Natural killer cell (primary cell): ENCODE results near the gene CDH12. TPM values are rescaled to one million over a fixed set of nuclear protein-coding genes. Genes with fewer than 3 reads are reported as not detected.

Experiments
- ATAC-seq, 3 donors: fragments of 150-1000 bp in 2 of 3; fragments of 200-7000 bp in 1 of 3; cut with Tn5 transposase; 1 replicate in 1 of 3; 2 replicates in 2 of 3; pipeline ENCODE4 v1.10.0; 2021; ENCODE audit warnings: mild to moderate bottlenecking in 2 of 3, moderate library complexity in 2 of 3
- DNase-seq, 2 donors: peaks; one replicate each; pipeline versions ENCODE4 v3.0.0 to v3.0.0-alpha.2; 2013 to 2021; ENCODE audit warnings: mixed read lengths in 1 of 2
- H3K27ac ChIP-seq: one replicate; pipeline ENCODE4 v1.5.1; 2013; ENCODE audit warnings: mild to moderate bottlenecking, low read length
- H3K27me3 ChIP-seq: one replicate; pipeline ENCODE4 v1.6.1; 2013; ENCODE audit warnings: low read length; ENCODE audit not compliant: control insufficient read depth, insufficient read depth
- H3K36me3 ChIP-seq: one replicate; pipeline ENCODE4 v1.6.1; 2013; ENCODE audit warnings: low read length; ENCODE audit not compliant: control insufficient read depth, insufficient read depth
- H3K4me1 ChIP-seq: one replicate; pipeline ENCODE4 v1.6.1; 2013; ENCODE audit warnings: low read length; ENCODE audit not compliant: control insufficient read depth, insufficient read depth
- H3K4me3 ChIP-seq: one replicate; pipeline ENCODE4 v1.5.1; 2013; ENCODE audit warnings: low read length
- H3K9me3 ChIP-seq: one replicate; pipeline ENCODE4 v1.6.1; 2013; ENCODE audit warnings: low read length; ENCODE audit not compliant: control insufficient read depth, insufficient read depth
- H3K27ac Mint-ChIP-seq, 2 donors: one replicate each; pipeline ENCODE4 v1.8.0; 2022; ENCODE audit warnings: mild to moderate bottlenecking in 2 of 2, mixed read lengths in 2 of 2, moderate library complexity in 1 of 2
- H3K27me3 Mint-ChIP-seq, 2 donors: one replicate each; pipeline ENCODE4 v1.8.0; 2022; ENCODE audit warnings: low read depth in 2 of 2, mixed read lengths in 2 of 2
- H3K36me3 Mint-ChIP-seq: one replicate; pipeline ENCODE4 v1.8.0; 2022; ENCODE audit warnings: mixed read lengths
- H3K4me1 Mint-ChIP-seq, 2 donors: one replicate each; pipeline ENCODE4 v1.8.0; 2022; ENCODE audit warnings: mixed read lengths in 2 of 2
- H3K4me3 Mint-ChIP-seq: one replicate; pipeline ENCODE4 v1.8.0; 2022; ENCODE audit warnings: mild to moderate bottlenecking, moderate library complexity, mixed read lengths
- H3K9me3 Mint-ChIP-seq, 2 donors: one replicate each; pipeline ENCODE4 v1.8.0; 2022; ENCODE audit warnings: mixed read lengths in 2 of 2
- CTCF ChIP-seq: fragments of 200-600 bp; IDR thresholded peaks from one replicate; pipeline ENCODE4 v1.8.0; 2022; ENCODE audit warnings: antibody characterized with exemption
- WGBS: methylation state at CpG from one replicate; pipeline ENCODE4 v1.1.7; 2013; ENCODE audit warnings: missing lambda C conversion rate; ENCODE audit not compliant: insufficient coverage; 5-methylcytosine and 5-hydroxymethylcytosine counted together
- intact Hi-C: fragments of 100-400 bp; cut with micrococcal nuclease; formaldehyde crosslinking; loops from one replicate; pipeline ENCODE4 v1.14.2; 2022
- total RNA-seq, 4 donors: library from RNA; stranded (reverse); fragments of 120-200 nt in 1 of 4; gene quantifications; one replicate each; pipeline versions ENCODE4 v1.2.3 to v1.2.4, GENCODE V29; 2013 to 2022

The CDH12 gene
- total RNA-seq, 3 donors from 2014 or later (not counting 1 experiment from before 2014, with no cell fraction given) = not detected

- Mint-ChIP-seq H3K9me3 (peaks cover 8% of the 10 kb centered on the region in 2 donors), H3K27ac (no peak overlapping the region), H3K36me3 (no peaks in the 10 kb centered on the region), H3K27me3 (no peaks in the 10 kb centered on the region), H3K4me1 (no peaks in the 10 kb centered on the region), H3K4me3 (no peak overlapping the region)
- TF ChIP-seq CTCF = no peak
- H3K9me3 ChIP-seq = no peaks in the 10 kb centered on the region
- no peaks in the 10 kb centered on the region for H3K36me3 ChIP-seq
- no peaks in the 10 kb centered on the region for H3K27me3 ChIP-seq
- intact Hi-C loops = no loop called here
- no peak overlapping the region for H3K27ac ChIP-seq
- H3K4me3 ChIP-seq = no peak overlapping the region
- no peaks in the 10 kb centered on the region for H3K4me1 ChIP-seq
- no peak for DNase-seq
- no peak for ATAC-seq
- WGBS = 80% methylated on average over 2 of the region's 2 CpGs
Observed at GRCh38 chr5:22598796-22599195, 254.3 kb downstream of the CDH12 start.

GRCh38 chr5:22596404-22596970, 256.7 kb downstream of the CDH12 start:
- Histone ChIP-seq H3K4me3 (no peak overlapping the region), H3K4me1 (no peaks in the 10 kb centered on the region), H3K27ac (no peak overlapping the region), H3K36me3 (no peaks in the 10 kb centered on the region), H3K9me3 (no peaks in the 10 kb centered on the region), H3K27me3 (no peaks in the 10 kb centered on the region)
- Mint-ChIP-seq H3K27me3 (no peaks in the 10 kb centered on the region), H3K9me3 (peaks cover 8 to 11% of the 10 kb centered on the region in 2 donors), H3K27ac (no peak overlapping the region), H3K4me3 (no peak overlapping the region), H3K36me3 (no peaks in the 10 kb centered on the region), H3K4me1 (no peaks in the 10 kb centered on the region)
- TF ChIP-seq CTCF = no peak
- DNase-seq (no peak), ATAC-seq (no peak)
- WGBS = no CpG with 5 or more reads among the region's 1 CpG
- intact Hi-C loops = no loop called here

- H3K36me3 ChIP-seq = no peaks in the 10 kb centered on the region
- no peak for DNase-seq
- H3K4me3 Mint-ChIP-seq = no peak overlapping the region
- no peak overlapping the region for H3K27ac ChIP-seq
- no peaks in the 10 kb centered on the region for H3K9me3 ChIP-seq
- H3K27me3 ChIP-seq = no peaks in the 10 kb centered on the region
- WGBS = 100% methylated on average over 1 of the region's 2 CpGs
- no peaks in the 10 kb centered on the region for H3K27me3 Mint-ChIP-seq
- no peak for TF ChIP-seq CTCF
- peaks cover 14 to 16% of the 10 kb centered on the region in 2 donors for H3K9me3 Mint-ChIP-seq
- H3K4me1 ChIP-seq = no peaks in the 10 kb centered on the region
- H3K36me3 Mint-ChIP-seq = no peaks in the 10 kb centered on the region
- no peak overlapping the region for H3K4me3 ChIP-seq
- intact Hi-C loops = no loop called here
- ATAC-seq = no peak
- no peaks in the 10 kb centered on the region for H3K4me1 Mint-ChIP-seq
- H3K27ac Mint-ChIP-seq = no peak overlapping the region
Observed at GRCh38 chr5:22594491-22594890, 258.7 kb downstream of the CDH12 start.

- WGBS = no CpG with 5 or more reads among the region's 1 CpG
- H3K4me3 Mint-ChIP-seq = no peak overlapping the region
- DNase-seq (no peak), ATAC-seq (no peak)
- Histone ChIP-seq H3K27me3 (no peaks in the 10 kb centered on the region), H3K9me3 (no peaks in the 10 kb centered on the region), H3K27ac (no peak overlapping the region), H3K36me3 (no peaks in the 10 kb centered on the region), H3K4me3 (no peak overlapping the region), H3K4me1 (no peaks in the 10 kb centered on the region)
- TF ChIP-seq CTCF = no peak
- H3K36me3 Mint-ChIP-seq = no peaks in the 10 kb centered on the region
- peaks cover 18 to 20% of the 10 kb centered on the region in 2 donors for H3K9me3 Mint-ChIP-seq
- H3K4me1 Mint-ChIP-seq = no peaks in the 10 kb centered on the region
- no peaks in the 10 kb centered on the region for H3K27me3 Mint-ChIP-seq
- no peak overlapping the region for H3K27ac Mint-ChIP-seq
- intact Hi-C loops = no loop called here
Observed at GRCh38 chr5:22593592-22593991, 259.6 kb downstream of the CDH12 start.
